HG02763 (cell line): ENCODE data around the gene CCDC82.

Experiments used
- ATAC-seq: cut with Tn5 transposase; IDR thresholded peaks from one replicate; pipeline ENCODE4 v1.9.1; 2021; ENCODE audit warnings: mild to moderate bottlenecking, moderate library complexity; ENCODE audit not compliant: unreplicated experiment

CCDC82 gene

DNA sequence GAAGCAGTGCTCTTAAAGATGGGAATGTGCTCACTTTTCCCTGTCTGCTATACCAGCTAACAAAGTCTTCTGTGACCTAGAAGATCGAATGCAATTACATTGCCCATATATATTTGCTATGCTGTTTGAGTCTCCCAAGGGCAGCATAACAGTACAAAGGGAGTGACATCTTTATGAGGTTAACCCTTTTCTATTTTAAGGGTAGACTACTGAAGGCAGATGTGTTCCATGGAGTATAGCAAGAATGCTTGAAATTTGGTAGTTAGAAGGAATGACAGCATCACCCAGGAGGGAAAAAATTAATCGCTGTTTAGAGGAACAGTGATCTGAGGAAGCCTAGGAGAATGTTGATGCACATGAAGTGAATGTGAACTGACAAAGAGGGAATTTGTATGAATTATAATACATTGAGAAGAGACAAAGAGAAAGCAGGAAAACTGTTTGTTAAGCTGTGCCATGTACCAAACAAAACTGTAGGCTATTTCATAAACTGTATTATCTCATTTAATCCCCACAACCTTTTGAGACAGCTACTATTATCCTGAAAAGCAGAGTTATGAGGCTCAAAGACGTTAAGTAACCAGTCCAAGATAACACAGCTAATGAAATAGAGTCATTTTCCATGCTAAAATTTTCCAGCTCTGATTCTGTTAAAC, 59.7 kb downstream of the CCDC82 start:
- ATAC-seq, result no peak

DNA sequence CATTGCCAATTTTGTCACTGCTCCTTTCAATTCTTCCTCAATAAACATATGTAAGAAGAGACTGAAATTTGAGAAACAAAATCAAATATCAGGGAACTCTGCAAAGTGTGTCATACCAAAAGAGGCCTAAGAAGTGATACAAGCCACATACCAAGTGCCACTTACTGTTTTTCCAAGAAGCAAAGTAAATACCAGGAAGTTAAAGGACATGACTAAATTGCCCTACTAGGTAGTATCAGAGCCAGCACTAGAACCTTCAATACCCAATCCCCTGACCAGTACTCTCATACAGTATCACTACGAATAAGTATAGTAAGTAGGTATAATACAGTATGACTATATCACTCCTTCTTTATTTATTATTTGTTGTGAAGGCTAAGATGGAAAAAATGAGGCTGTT, 60.3 kb downstream of the CCDC82 start:
- ATAC-seq, result no peak

- ATAC-seq, result no peak
Observed at GRCh38 chr11:96328395-96329010, 61.2 kb downstream of the CCDC82 start.

DNA sequence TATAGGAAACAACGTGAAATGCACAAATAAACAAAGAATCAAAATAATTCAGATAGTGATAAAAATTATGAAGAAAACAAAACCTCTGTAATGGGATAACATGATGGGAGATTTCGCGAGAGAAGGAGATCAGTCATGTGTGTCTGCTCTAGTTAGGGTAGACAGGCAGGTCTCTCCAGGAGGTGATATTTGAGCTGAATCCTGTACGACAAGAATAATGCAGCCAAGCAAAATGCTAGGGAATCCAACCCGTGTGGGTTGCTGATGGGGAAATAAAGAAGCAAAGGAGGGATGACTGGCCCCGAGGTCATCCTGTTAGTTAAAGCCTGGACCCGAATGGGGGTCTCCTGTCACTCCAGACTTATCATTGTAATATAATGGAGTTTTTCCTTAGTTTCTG, 62.8 kb downstream of the CCDC82 start:
- ATAC-seq, result no peak

DNA sequence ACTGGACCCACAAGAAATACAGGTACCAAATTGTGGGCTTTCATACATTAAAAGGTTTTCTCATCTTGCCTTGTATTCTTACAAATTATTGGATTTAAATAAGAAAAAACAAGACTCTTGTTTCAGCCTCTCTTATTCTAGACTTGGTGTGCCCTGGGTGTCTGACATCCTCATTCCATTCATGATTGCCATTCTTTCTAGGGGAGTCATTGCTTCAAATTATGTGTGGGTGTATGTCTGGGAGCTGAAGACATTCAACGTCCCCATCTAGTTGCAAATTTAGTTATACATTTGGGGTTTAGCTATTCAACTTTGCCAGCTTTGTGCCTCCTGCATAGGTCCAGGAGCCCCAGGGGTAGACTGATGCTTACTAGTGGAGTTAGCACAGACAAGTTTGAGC, 64.8 kb downstream of the CCDC82 start:
- ATAC-seq, result no peak

DNA sequence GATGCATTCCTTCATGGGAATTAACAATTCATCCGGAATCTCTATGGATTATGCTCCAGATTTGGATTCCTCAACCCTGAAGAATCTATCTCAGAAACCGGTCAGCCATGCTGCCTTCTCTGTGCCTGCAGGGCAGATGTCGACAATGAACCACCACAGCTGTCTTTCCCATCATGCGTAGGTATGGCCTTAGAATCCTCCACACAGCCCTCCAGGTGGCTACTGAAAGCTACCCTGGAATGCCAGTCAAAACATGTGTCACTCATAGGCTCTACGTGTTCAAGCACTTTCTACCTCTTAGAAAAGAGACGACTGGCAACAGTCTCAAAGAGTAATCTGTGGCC, 66.1 kb downstream of the CCDC82 start:
- no peak for ATAC-seq

GRCh38 chr11:96322775-96323641, 66.7 kb downstream of the CCDC82 start:
- no peak for ATAC-seq

DNA sequence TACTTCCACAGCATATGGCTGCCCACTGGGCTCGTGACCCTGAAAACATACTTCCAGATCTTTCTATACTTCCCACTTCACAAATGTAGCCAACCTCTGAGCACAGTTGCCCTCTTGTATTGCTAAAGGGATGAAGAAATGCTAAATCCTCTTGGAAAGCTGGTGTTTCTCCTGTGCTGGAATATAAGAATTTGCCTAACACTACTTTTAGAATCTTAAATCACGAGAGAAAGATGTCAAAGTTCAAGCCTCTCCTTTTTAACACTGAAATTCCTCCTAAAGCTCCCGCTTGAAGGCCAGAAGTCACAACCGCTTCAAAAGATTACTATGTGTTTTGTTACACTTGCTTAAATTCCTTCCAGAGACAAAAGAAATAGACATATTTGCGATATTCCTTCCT, 68.6 kb downstream of the CCDC82 start:
- ATAC-seq, result no peak

DNA sequence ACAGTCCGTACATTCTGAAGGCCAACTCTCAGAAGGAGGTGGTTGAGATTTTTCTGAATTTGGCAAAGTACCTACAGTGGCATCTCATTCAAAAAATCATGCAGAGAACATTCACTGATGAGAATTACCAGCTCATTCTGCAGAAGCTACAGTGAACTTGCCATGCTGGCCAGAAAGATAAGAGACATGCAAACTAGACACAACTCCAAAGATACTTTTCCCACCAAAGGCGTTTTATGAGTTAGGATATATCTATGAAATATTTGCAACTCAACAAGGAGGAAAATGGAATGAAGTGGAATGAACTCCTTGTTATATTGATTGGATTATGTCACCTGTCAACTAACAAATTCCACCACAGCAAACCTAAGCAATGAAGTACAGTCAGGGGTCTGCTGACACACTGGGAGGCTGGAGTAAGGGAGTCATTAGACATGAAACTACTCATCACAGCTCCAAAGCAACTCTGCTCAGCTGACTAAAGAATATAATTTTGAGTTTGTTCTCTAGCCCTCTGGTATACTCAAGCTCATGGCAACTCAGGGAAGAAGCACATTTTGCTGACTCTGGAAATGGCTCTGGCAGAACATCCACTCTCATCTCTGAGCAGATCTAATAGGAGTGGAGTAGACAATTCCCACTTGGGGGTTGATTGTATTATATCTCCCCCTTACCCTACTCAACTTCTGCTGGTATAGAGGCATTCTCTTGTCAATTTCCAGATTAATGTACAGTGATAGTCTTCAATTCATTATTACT, 69.6 kb downstream of the CCDC82 start:
- ATAC-seq, result no peak

- no peak for ATAC-seq
Observed at GRCh38 chr11:96318850-96319249, 70.9 kb downstream of the CCDC82 start.

- ATAC-seq, result no peak
Observed at GRCh38 chr11:96318399-96318798, 71.3 kb downstream of the CCDC82 start.

DNA sequence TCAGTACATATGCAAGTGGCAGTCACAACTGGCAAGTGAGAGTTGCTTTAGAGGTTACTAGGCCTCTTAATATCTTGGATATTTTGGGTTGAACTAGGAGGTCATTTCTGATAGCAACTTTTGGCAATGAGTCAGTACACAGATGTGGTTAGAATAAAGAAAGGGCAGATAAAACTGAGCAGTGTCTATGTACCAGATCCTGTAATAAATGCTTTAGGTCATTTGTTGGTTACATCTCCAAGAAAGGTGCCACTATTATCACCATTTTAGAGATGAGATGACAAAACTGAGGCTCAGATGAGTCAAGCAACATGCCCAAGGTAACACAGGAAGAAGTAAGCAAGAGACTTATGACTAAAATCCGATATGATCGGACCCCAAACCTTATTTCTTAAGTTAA, 71.7 kb downstream of the CCDC82 start:
- no peak for ATAC-seq

DNA sequence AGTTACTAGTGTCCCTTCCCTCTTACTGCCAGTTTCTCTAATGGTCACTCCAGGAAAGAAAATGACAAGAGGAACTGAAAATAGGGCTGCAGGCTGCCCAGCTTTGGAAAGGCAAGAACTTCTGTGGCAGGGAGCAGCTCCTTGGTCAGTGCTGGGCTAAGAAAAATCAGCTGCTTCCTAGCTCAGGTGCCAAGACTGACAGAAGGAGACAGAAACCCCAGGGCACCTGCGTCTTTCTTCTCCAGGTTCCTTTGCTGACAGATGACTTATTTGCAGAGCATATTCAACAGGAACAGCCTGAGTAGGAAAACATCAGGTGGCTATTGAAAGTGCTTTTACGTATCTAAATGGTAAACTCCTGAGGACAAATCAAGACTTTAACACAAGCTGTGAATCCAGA, 72.1 kb downstream of the CCDC82 start:
- no peak for ATAC-seq

- no peak for ATAC-seq
Observed at GRCh38 chr11:96316869-96317268, 72.8 kb downstream of the CCDC82 start.

GRCh38 chr11:96315476-96315875, 74.2 kb downstream of the CCDC82 start:
- no peak for ATAC-seq

GRCh38 chr11:96314326-96315020, 75.2 kb downstream of the CCDC82 start:
- ATAC-seq, result no peak

GRCh38 chr11:96313163-96313562, 76.5 kb downstream of the CCDC82 start:
- ATAC-seq, result no peak

DNA sequence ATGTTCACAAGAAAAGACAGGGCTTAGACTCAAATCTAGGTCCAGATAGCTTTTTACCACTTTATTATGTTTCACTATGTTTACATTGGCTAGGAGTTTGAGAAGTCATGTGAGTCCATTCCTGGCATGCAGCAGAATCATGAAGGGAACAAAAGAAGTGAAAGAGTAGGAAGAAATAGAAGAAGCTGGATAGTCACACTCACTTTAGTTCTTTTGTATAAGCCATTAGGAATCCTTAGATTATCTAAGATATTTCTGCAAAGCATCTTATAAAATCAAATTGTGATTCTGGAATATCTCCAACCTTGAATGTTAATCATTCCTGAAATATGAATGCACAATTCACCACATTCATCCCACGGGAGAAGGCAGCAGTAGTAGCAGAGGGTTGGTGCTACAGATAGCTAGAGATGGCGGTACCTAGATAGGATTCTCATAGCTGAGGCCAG, 78.6 kb downstream of the CCDC82 start:
- ATAC-seq, result no peak

DNA sequence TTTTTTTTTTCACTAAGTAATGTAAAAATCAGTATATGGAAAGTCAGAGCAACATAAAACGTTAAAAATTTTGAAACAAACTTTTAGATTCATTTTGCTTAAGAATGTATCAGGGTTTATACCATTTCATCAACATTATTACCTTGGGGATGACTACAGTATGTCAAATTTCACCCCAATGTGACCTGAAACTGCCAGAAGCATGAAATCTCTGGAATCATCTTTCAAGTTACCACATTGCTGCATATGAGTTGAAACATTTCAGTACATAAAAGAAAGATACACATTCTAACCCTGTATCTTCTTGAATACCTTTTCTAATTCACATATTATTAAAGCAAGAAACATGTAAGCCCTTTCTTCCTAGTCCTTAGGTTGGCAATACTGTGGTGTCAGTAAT, 79.5 kb downstream of the CCDC82 start:
- no peak for ATAC-seq

- no peak for ATAC-seq
Observed at GRCh38 chr11:96309643-96310017, 80.1 kb downstream of the CCDC82 start.
